Measurements from ENCODE around the gene RASAL1. TPM values are rescaled to one million over a fixed set of nuclear protein-coding genes. Genes with fewer than 3 reads are reported as not detected.

The RASAL1 gene
- total RNA-seq, 2 donors from 2014 or later, result 1.6 to 9.9 TPM

DNA sequence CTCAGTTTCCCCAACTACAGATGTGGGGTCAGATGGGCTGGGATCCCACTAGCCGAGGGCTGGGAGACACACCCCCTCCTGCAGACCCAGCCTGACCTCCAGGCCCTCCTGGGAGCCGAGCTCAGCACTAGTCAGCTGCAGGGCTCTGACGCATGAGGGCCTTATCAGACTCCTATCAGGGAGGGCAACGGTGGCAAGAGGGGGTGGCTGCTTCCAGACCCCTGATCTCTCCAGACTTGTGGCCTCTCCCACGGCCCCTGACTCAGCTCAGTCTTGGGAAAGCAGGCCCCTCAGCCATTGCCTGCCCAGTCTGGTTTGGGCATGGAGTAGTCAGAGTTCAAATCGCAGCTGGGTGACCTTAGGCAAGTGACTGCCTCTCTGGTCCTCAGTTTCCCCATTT is 2.5 kb downstream of the RASAL1 start:
- Histone ChIP-seq H3K9me3 (no peaks in the 10 kb centered on the region), H3K4me3 (no peak overlapping the region), H3K27me3 (replicated peaks; ENCODE audit: insufficient read depth) (peaks cover 10% of the 10 kb centered on the region), H3K4me1 (replicated peaks) (no peaks in the 10 kb centered on the region), H3K27ac (no peak overlapping the region), H3K36me3 (no peaks in the 10 kb centered on the region)
- WGBS, result 78% methylated on average over 6 of the region's 6 CpGs
- no peak for DNase-seq (ENCODE audit: low spot score)
- TF ChIP-seq POLR2A (IDR thresholded peaks at IDR 0.05), result no peak
- no peak for TF ChIP-seq POLR2AphosphoS5 (IDR thresholded peaks at IDR 0.05)
- TF ChIP-seq CTCF (IDR thresholded peaks at IDR 0.05), result no peak
- intact Hi-C loops (cut with DNase I), result no loop called here

DNA sequence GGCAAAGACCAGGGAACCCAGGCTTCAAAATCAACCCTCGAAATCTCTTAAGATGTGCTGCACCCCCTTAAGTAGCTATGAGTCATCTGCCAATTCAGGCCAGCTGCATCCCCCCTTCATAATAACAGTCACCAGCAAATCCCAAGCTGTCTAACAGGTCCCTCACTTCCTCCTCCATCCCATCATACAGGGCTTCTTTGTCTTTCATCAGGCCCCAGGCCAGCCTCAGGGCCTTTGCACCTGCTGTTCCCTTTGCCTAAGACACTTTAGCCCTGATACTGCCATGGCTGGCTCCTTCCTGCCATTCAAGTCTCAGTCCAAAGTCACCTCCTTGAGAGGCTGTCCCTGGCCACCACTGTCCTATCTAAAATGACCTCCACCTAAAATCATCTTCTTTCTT is 4.0 kb downstream of the RASAL1 start:
- peaks cover 10% of the 10 kb centered on the region for H3K27me3 ChIP-seq (replicated peaks; ENCODE audit: insufficient read depth)
- TF ChIP-seq CTCF (IDR thresholded peaks at IDR 0.05) (no peak), POLR2A (IDR thresholded peaks at IDR 0.05) (no peak), POLR2AphosphoS5 (IDR thresholded peaks at IDR 0.05) (no peak)
- H3K4me1 ChIP-seq (replicated peaks), result no peaks in the 10 kb centered on the region
- no peak overlapping the region for H3K4me3 ChIP-seq
- no peaks in the 10 kb centered on the region for H3K9me3 ChIP-seq
- H3K27ac ChIP-seq, result no peak overlapping the region
- DNase-seq (ENCODE audit: low spot score), result no peak
- intact Hi-C loops (cut with DNase I), result no loop called here
- H3K36me3 ChIP-seq, result no peaks in the 10 kb centered on the region
- 67% methylated on average over 1 of the region's 1 CpG for WGBS

DNA sequence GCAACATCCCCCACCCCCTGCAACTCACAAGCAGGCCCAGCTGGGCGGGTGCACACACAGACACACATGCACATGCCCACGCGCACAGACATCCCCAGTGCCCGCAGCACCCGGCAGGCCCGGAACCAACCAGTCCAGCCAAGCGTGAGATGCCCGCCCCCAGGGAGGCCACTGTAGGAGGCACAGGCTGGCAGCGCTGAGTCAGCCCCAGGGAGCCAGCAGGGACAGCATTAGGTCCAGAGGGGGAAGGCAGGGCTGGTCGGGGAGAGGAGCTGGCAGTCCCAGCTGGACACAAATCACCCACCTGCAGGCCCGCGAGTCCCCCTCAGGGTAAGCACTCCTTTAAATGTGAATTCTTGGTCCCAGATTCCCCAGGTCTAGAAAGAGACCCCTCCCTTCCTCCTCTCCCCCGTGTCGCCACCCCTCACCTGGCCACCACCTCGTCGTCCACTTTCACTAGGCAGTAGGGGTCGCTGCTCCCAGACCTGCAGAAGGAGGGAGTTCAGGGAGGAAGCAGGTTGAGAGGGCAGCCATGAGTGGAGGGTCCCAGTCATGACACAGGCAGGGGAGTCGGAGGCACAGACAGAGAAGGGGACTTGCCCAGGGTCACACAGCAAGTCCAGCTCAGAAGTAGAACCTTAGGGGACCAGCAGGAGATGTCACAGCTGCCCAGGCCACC is 5.0 kb downstream of the RASAL1 start:
- H3K9me3 ChIP-seq, result no peaks in the 10 kb centered on the region
- peaks cover 7% of the 10 kb centered on the region for H3K27me3 ChIP-seq (replicated peaks; ENCODE audit: insufficient read depth)
- 46% methylated on average over 18 of the region's 18 CpGs for WGBS
- TF ChIP-seq POLR2AphosphoS5 (IDR thresholded peaks at IDR 0.05), result no peak
- TF ChIP-seq POLR2A (IDR thresholded peaks at IDR 0.05), result no peak
- no peak for TF ChIP-seq CTCF (IDR thresholded peaks at IDR 0.05)
- no peaks in the 10 kb centered on the region for H3K4me1 ChIP-seq (replicated peaks)
- no peak overlapping the region for H3K27ac ChIP-seq
- intact Hi-C loops (cut with DNase I), result no loop called here
- H3K36me3 ChIP-seq, result no peaks in the 10 kb centered on the region
- DNase-seq (ENCODE audit: low spot score), result no peak
- no peak overlapping the region for H3K4me3 ChIP-seq

GRCh38 chr12:113129664-113130456 is 5.7 kb downstream of the RASAL1 start:
- Histone ChIP-seq H3K4me1 (replicated peaks) (no peaks in the 10 kb centered on the region), H3K9me3 (no peaks in the 10 kb centered on the region), H3K27me3 (replicated peaks; ENCODE audit: insufficient read depth) (no peaks in the 10 kb centered on the region), H3K27ac (no peak overlapping the region), H3K4me3 (no peak overlapping the region), H3K36me3 (no peaks in the 10 kb centered on the region)
- no peak for TF ChIP-seq CTCF (IDR thresholded peaks at IDR 0.05)
- no peak for TF ChIP-seq POLR2AphosphoS5 (IDR thresholded peaks at IDR 0.05)
- no peak for TF ChIP-seq POLR2A (IDR thresholded peaks at IDR 0.05)
- no peak for DNase-seq (ENCODE audit: low spot score)
- WGBS, result 78% methylated on average over 17 of the region's 17 CpGs
- intact Hi-C loops (cut with DNase I), result no loop called here
